ENCODE measurements around the gene EIF4G3.

DNA sequence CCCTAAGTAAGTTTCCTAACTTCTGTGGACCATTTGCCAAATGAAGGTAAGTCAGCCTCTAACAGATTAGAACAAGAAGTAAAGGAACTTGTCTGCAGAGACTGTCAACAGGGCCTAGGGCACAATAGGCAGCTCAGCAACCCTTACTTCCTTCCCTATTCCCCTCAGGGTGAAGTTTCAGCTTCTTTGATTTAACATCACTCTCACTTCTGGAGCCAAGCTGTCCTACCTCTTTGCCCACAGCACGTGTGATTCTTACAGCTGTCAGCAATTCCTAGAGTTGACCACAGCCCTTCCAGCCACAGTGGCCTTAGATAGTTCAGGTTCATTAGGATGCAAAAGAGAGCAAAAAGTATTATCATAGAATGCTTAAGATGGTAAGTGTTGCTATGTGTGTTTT, 7.6 kb upstream of the EIF4G3 start:
- no peak for TF ChIP-seq YY1 (IDR thresholded peaks at IDR 0.05; ENCODE audit: low read depth)
- TF ChIP-seq, protein P1, sequence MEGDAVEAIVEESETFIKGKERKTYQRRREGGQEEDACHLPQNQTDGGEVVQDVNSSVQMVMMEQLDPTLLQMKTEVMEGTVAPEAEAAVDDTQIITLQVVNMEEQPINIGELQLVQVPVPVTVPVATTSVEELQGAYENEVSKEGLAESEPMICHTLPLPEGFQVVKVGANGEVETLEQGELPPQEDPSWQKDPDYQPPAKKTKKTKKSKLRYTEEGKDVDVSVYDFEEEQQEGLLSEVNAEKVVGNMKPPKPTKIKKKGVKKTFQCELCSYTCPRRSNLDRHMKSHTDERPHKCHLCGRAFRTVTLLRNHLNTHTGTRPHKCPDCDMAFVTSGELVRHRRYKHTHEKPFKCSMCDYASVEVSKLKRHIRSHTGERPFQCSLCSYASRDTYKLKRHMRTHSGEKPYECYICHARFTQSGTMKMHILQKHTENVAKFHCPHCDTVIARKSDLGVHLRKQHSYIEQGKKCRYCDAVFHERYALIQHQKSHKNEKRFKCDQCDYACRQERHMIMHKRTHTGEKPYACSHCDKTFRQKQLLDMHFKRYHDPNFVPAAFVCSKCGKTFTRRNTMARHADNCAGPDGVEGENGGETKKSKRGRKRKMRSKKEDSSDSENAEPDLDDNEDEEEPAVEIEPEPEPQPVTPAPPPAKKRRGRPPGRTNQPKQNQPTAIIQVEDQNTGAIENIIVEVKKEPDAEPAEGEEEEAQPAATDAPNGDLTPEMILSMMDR (IDR thresholded peaks at IDR 0.05), result no peak
